GM18861 (cell line): ENCODE results near the gene WNT7A.

Experiments used
- ATAC-seq: cut with Tn5 transposase; IDR thresholded peaks from one replicate; pipeline ENCODE4 v1.9.1; 2021; ENCODE audit not compliant: unreplicated experiment

WNT7A gene

GRCh38 chr3:13849018-13849417 is 30.9 kb downstream of the WNT7A start:
- no peak for ATAC-seq

GRCh38 chr3:13846716-13847570 is 32.9 kb downstream of the WNT7A start:
- ATAC-seq, result no peak

- ATAC-seq, result no peak
Measured at GRCh38 chr3:13846238-13846637, 33.6 kb downstream of the WNT7A start.

- ATAC-seq, result no peak
Measured at GRCh38 chr3:13845806-13846205, 34.1 kb downstream of the WNT7A start.

- ATAC-seq, result no peak
Measured at GRCh38 chr3:13844911-13845310, 35.0 kb downstream of the WNT7A start.

GRCh38 chr3:13844286-13844685 is 35.6 kb downstream of the WNT7A start:
- no peak for ATAC-seq

GRCh38 chr3:13843351-13843750 is 36.5 kb downstream of the WNT7A start:
- no peak for ATAC-seq

- no peak for ATAC-seq
Measured at GRCh38 chr3:13842226-13842625, 37.6 kb downstream of the WNT7A start.

- no peak for ATAC-seq
Measured at GRCh38 chr3:13841826-13842225, 38.0 kb downstream of the WNT7A start.

- ATAC-seq, result no peak
Measured at GRCh38 chr3:13841141-13841540, 38.7 kb downstream of the WNT7A start.

GRCh38 chr3:13840456-13840855 is 39.4 kb downstream of the WNT7A start:
- ATAC-seq, result no peak

GRCh38 chr3:13839726-13840340 is 40.0 kb downstream of the WNT7A start:
- ATAC-seq, result no peak

- ATAC-seq, result no peak
Measured at GRCh38 chr3:13839253-13839652, 40.6 kb downstream of the WNT7A start.

GRCh38 chr3:13838421-13838820 is 41.5 kb downstream of the WNT7A start:
- no peak for ATAC-seq

- ATAC-seq, result no peak
Measured at GRCh38 chr3:13837751-13838150, 42.1 kb downstream of the WNT7A start.

- ATAC-seq, result no peak
Measured at GRCh38 chr3:13836658-13837587, 42.9 kb downstream of the WNT7A start.

- no peak for ATAC-seq
Measured at GRCh38 chr3:13835246-13835645, 44.6 kb downstream of the WNT7A start.

- ATAC-seq, result no peak
Measured at GRCh38 chr3:13834258-13835035, 45.4 kb downstream of the WNT7A start.

GRCh38 chr3:13833506-13834257 is 46.2 kb downstream of the WNT7A start:
- ATAC-seq, result no peak

- ATAC-seq, result no peak
Measured at GRCh38 chr3:13832130-13832529, 47.7 kb downstream of the WNT7A start.
